Thymus (tissue), 14 donors: ENCODE measurements around the gene LIX1. TPM values are rescaled to one million over a fixed set of nuclear protein-coding genes. Genes with fewer than 3 reads are reported as not detected.
"Not testable (repeated sequence)": the region's sequence is repeated elsewhere in the genome, so short reads cannot be mapped to it uniquely, and the experiment has no call there.

Experiments
- DNase-seq, 9 donors: peaks; one replicate each; pipeline ENCODE4 v3.0.0-alpha.2; 2013; ENCODE audit warnings: low spot score in 9 of 9, low read depth in 6 of 9, missing footprints in 1 of 9
- H3K27ac ChIP-seq, 2 donors: one replicate each; pipeline ENCODE4 v1.5.1; 2013; ENCODE audit warnings: control low read depth in 1 of 2, low read depth in 1 of 2, low read length in 1 of 2, mild to moderate bottlenecking in 1 of 2, moderate library complexity in 1 of 2
- H3K27me3 ChIP-seq, 2 donors: one replicate each; pipeline ENCODE4 v1.5.1; 2013; ENCODE audit warnings: low read length in 1 of 2; ENCODE audit not compliant: control insufficient read depth in 2 of 2, insufficient read depth in 1 of 2
- H3K36me3 ChIP-seq, 2 donors: one replicate each; pipeline ENCODE4 v1.5.1; 2013; ENCODE audit warnings: low read length in 1 of 2, mild to moderate bottlenecking in 1 of 2, moderate library complexity in 1 of 2; ENCODE audit not compliant: control insufficient read depth in 2 of 2, insufficient read depth in 2 of 2
- H3K4me1 ChIP-seq, 2 donors: one replicate each; pipeline ENCODE4 v1.5.1; 2013; ENCODE audit warnings: low read length in 2 of 2; ENCODE audit not compliant: control insufficient read depth in 2 of 2, insufficient read depth in 2 of 2
- H3K4me3 ChIP-seq, 2 donors: one replicate each; pipeline ENCODE4 v1.5.1; 2013; ENCODE audit warnings: low read length in 2 of 2, control low read depth in 1 of 2, mild to moderate bottlenecking in 1 of 2
- H3K9me3 ChIP-seq, 2 donors: one replicate each; pipeline ENCODE4 v1.5.1; 2013; ENCODE audit warnings: low read length in 1 of 2, mild to moderate bottlenecking in 1 of 2; ENCODE audit not compliant: control insufficient read depth in 2 of 2, insufficient read depth in 1 of 2
- WGBS: extraction: QIAGEN DNeasy Blood & Tissue Kit; methylation state at CpG from one replicate; pipeline ENCODE4 v1.1.7; 2013; 5-methylcytosine and 5-hydroxymethylcytosine counted together
- long read RNA-seq, 10 donors: transcript quantifications; one replicate each; lab custom pipeline, GENCODE V29; 2026
- polyA plus RNA-seq: library from polyadenylated mRNA; stranded (reverse); fragments of 200-250 nt; gene quantifications from one replicate; pipeline ENCODE4 v1.2.3, GENCODE V29; 2013
- total RNA-seq: library from RNA; stranded (reverse); fragments of 120-200 nt; gene quantifications from one replicate; pipeline ENCODE4 v1.2.4, GENCODE V29; 2013
- donor health status: healthy.

LIX1 gene
- total RNA-seq (0.09 TPM), polyA plus RNA-seq (0.09 TPM)
- long read RNA-seq, donor 1 = 0 reads
- long read RNA-seq, donor 2 = 0 reads
- long read RNA-seq, donor 3 = 0 reads
- long read RNA-seq, donor 4 = 0 reads
- long read RNA-seq, donor 5 = 0 reads
- long read RNA-seq, donor 6 = 0 reads
- long read RNA-seq, donor 7 = 0 reads
- long read RNA-seq, donor 8 = 0 reads
- long read RNA-seq, donor 9 = 0 reads
- long read RNA-seq, donor 10 = 0 reads

DNA sequence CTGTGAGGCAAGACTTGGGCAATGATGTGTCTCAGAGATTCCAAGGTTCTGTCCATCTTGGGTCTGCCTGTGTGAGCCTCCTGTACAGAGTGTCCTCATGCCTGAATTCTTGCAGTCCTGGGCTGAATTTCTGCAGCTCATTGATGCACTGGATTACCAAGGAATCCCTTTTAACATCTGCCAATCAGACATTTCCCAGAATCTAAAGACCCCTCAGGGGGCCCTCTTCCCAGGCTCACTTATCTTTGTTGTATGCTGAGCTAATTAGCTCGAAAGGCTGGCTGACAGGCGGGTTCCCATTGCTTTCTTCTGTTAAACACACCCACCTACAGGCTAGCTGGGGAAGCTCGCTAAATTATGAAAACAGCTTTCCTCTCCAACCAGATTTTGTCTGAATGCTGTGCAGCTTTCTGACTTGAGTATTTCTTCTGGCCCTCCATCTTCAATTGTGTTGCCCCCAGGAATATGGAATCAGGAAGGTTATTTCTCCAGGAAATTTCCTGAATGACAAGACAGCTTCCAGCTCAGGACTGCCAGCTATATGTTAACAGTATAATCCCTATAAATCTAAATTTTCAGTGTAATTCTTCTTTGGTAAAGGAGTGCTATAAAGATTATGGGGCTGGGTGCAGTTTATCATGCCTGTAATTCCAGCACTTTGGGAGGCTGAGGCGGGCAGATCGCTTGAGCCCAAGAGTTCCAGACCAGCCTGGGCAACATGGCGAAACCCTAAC, at the start of gene LIX1:
TSS of gene LIX1 (minus strand) at position 91 of the 734 bp plus-strand sequence. CDS start at position 56, 35 bp downstream.
- H3K27ac ChIP-seq = no peak within 1 kb of the TSS
- no peaks in the 10 kb centered on the region for H3K4me1 ChIP-seq
- H3K4me3 ChIP-seq = no peak within 1 kb of the TSS
- H3K27me3 ChIP-seq = no peaks in the 10 kb centered on the region
- no peaks in the 10 kb centered on the region for H3K36me3 ChIP-seq
- DNase-seq = peak in 6 of 9 donors; percentile 9 to 59 (median 26)
- H3K9me3 ChIP-seq = no peaks in the 10 kb centered on the region
- WGBS = 55% methylated on average over 6 of the region's 6 CpGs

DNA sequence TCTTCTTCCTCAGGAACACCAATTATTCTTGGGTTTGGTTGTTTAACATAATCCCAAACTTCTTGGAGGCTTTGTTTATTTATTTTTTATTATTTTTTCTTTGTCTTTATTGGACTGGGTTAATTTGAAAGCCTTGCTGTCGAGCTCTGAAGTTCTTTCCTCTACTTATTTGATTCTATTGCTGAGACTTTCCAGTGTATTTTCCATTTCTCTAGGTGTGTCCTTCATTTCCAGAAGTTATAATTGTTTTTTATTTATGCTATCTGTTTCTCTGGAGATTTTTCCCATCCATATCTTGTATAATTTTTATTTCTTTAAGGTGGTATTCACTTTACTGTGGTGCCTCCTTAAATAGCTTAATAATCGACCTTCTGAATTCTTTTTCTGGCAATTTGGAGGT, 49.5 kb upstream of the LIX1 start:
- H3K36me3 ChIP-seq = no peaks in the 10 kb centered on the region
- H3K4me3 ChIP-seq = no peak overlapping the region
- H3K27me3 ChIP-seq = no peaks in the 10 kb centered on the region
- peaks cover 0 to 3% of the 10 kb centered on the region in 2 donors for H3K9me3 ChIP-seq
- 87% methylated on average over 2 of the region's 2 CpGs for WGBS
- no peak overlapping the region for H3K27ac ChIP-seq
- no peak for DNase-seq
- no peaks in the 10 kb centered on the region for H3K4me1 ChIP-seq

DNA sequence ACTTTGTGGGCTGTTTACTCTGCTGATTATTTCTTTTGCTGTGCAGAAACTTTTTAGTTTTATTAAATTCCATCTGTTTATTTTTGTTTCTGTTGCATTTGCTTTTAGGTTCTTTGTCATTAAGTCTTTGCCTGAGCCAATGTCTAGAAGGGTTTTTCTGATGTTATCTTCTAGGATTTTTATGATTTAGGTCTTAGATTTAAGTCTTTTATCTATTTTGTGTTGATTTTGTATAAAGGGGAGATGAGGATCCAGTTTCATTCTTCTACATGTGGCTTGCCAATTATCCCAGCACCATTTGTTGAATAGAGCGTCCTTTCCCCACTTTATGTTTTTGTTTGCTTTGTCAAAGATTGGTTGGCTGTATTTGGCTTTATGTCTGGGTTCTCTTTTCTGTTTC, 47.1 kb upstream of the LIX1 start:
- H3K9me3 ChIP-seq, H3K4me3 ChIP-seq: not testable (repeated sequence)
- 98% methylated on average over 1 of the region's 1 CpG for WGBS

DNA sequence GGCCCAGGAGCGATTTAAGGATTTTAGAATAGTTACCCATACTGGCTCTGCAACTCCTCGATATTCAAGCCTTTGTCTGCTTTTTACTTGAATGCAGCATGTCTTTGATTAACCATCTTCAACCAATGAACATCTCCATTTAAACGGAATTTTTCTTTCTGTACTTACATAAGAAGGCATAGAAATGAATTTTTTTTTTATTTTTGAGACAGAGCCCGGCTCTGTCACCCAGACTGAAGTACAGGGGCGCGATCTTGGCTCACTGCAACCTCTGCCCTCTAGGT, 41.5 kb upstream of the LIX1 start:
- no peaks in the 10 kb centered on the region for H3K27me3 ChIP-seq
- no peak for DNase-seq
- WGBS = 59% methylated on average over 6 of the region's 6 CpGs
- peak overlapping the region in 1 of 2 donors; percentile 84 for H3K27ac ChIP-seq
- no peaks in the 10 kb centered on the region for H3K9me3 ChIP-seq
- H3K4me3 ChIP-seq = peak overlapping the region; percentile 71 to 93
- peaks cover 0 to 9% of the 10 kb centered on the region in 2 donors for H3K36me3 ChIP-seq
- H3K4me1 ChIP-seq = peaks cover 9% of the 10 kb centered on the region in 2 donors

More for the DNA sequence above, 47.1 kb upstream of the LIX1 start:
- not testable (repeated sequence) for H3K27me3 ChIP-seq, DNase-seq, H3K27ac ChIP-seq, H3K4me1 ChIP-seq, H3K36me3 ChIP-seq

DNA sequence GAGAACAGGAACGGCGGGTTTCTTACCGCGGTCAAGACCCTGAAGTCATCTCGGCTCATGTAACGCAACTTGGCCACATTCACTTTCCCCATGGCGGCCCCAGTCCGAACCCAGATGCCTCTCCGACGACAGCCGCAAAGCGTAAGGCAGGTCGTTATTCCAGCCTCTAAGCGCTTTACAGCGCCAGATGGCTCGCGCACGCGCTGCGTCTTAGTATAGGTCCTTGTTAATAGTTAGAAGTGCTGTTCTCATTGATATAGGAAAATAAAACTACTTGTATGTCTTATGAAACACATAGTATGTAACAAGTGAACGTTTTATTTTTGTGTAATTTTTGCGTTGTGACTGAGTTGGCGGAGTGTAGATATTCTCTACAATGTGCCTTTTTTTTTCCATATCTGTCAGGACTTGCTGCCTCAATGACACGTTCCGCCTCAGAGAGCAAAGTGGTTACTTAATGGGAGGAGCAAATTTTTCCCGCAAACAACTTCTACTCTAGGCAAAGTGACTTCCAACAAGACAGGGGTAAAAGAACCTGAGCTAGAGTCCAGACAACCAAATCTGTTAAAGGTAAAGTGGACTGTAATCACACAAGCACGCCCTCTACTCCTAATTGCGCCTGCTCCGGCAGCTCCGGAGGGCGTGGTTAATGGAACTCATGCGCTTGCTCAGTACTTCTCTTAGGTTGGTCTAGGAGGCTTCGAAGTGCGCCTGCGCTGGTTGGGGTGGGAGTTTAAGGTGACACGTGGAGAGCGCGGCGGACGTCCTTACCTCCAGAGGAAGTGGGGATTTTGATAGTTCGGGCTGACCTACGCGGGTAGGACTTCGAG, 40.9 kb upstream of the LIX1 start, which contains the start of gene RIOK2:
TSS of gene RIOK2 (minus strand) at position 148 of the 830 bp plus-strand sequence. CDS start at position 92, 56 bp downstream.
- no peaks in the 10 kb centered on the region for H3K27me3 ChIP-seq
- peaks cover 9% of the 10 kb centered on the region in 2 donors for H3K4me1 ChIP-seq
- no peaks in the 10 kb centered on the region for H3K9me3 ChIP-seq
- DNase-seq = peak; percentile 88 to 99 (median 93)
- peak within 1 kb of the TSS; percentile 71 to 93 for H3K4me3 ChIP-seq
- WGBS = under 1% methylated on average over 44 of the region's 44 CpGs
- peak within 1 kb of the TSS; percentile 84 to 88 for H3K27ac ChIP-seq
- peaks cover 4 to 14% of the 10 kb centered on the region in 2 donors for H3K36me3 ChIP-seq

DNA sequence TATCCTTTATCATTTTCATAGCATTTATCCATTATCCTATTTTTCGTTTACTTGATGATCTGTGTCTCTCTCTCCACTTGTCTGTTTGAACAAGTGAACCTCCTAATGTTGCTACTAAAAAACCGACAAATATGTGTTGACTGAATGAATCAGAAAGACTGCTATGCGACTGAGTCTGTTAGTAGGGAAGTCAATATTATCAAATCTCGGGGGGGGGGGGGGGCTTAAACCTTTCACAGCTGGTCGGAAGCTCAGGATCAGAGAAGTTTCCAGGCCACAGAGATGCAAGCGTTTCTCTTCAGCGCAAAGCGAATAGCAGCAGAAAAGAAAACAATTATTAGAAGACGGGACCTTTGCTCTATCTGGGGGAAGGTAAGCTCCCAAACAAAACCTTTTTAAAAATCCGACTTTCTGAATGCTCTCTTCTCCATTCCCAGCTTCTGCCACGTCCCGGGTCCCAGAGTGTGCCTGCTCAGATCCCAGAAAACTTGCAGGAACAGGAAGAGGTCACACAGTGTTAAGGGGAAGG, 40.2 kb upstream of the LIX1 start:
- 1% methylated on average over 12 of the region's 12 CpGs for WGBS

DNA sequence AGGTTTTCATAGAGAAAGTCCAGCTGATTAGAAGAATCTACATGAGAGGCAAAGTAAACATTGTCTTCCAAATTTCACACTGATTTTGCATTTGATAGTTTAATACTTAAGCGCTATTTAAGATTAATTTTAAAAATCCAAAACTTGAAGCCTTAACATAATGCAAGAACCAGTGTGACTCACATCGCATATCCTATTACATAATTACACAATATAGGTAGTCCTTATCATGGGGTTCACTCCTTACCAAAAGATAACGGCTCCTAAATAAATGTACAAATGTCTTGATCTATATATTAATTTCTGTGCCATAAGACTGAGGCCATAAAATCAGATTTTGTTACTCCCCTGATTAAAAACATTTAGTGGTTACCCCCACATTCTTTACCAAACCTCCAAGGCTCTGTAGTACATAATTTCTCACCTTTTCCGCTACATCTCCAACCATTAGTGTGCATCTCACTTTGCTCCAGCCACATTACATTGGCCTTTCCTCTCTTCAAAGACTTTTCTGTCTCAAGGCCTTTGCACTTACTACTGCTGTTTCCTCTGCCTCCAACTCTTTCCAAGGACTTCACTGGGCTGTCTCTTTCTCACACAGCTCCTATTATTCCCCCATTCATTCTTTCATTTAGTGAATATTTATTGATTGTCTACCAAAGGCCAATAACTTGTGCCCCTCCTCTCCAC, 39.6 kb upstream of the LIX1 start:
- 96% methylated on average over 4 of the region's 4 CpGs for WGBS
- no peaks in the 10 kb centered on the region for H3K9me3 ChIP-seq
- H3K4me3 ChIP-seq = peak overlapping the region; percentile 71 to 93
- H3K27ac ChIP-seq = no peak overlapping the region
- peaks cover 9% of the 10 kb centered on the region in 2 donors for H3K4me1 ChIP-seq
- H3K36me3 ChIP-seq = peaks cover 9 to 27% of the 10 kb centered on the region in 2 donors
- H3K27me3 ChIP-seq = no peaks in the 10 kb centered on the region
- DNase-seq = no peak

More for the DNA sequence above, 40.2 kb upstream of the LIX1 start:
- H3K27ac ChIP-seq = peak overlapping the region; percentile 84 to 88
- peak overlapping the region; percentile 71 to 93 for H3K4me3 ChIP-seq
- H3K9me3 ChIP-seq = no peaks in the 10 kb centered on the region
- H3K27me3 ChIP-seq = no peaks in the 10 kb centered on the region
- peak in 4 of 9 donors; percentile 4 to 37 (median 15) for DNase-seq
- H3K4me1 ChIP-seq = peaks cover 9% of the 10 kb centered on the region in 2 donors
- peaks cover 8 to 21% of the 10 kb centered on the region in 2 donors for H3K36me3 ChIP-seq

DNA sequence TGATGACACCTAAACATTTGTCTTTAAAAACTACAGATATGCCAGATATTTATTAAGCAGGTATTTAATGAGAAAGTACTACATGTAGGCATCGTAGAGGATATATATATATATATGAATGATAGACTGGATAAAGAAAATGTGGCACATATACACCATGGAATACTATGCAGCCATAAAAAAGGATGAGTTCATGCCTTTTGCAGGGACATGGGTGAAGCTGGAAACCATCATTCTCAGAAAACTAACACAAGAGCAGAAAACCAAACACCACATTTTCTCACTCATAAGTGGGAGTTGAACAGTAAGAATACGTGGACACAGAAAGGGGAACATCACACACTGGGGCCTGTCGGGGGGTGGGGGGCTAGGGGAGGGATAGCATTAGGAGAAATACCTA, 37.0 kb upstream of the LIX1 start:
- not testable (repeated sequence) for DNase-seq, H3K27ac ChIP-seq, H3K4me3 ChIP-seq, H3K4me1 ChIP-seq, H3K9me3 ChIP-seq, H3K27me3 ChIP-seq
- peaks cover 13 to 49% of the 10 kb centered on the region in 2 donors for H3K36me3 ChIP-seq
- 97% methylated on average over 3 of the region's 3 CpGs for WGBS
